K562 (cell line): ENCODE data around the gene CAAP1. TPM values are rescaled to one million over a fixed set of nuclear protein-coding genes. Genes with fewer than 3 reads are reported as not detected.

ENCODE experiments used
- ATAC-seq: fragments of 200-7000 bp; cut with Tn5 transposase; 3 replicates; pipeline ENCODE4 v1.9.1; 2020; ENCODE audit warnings: moderate library complexity
- BruUV-seq: library from RNA; stranded (reverse); fragments of 400-500 nt; replicated peaks from 2 replicates; lab custom pipeline; 2021; lab: Mats Ljungman, UMichigan
- CTCF ChIA-PET: fragments of 300-600 bp; formaldehyde crosslinking; extraction: SDS; loops from one replicate; lab custom pipeline; 2021; ENCODE audit warnings: low intra/inter-chr PET ratio; lab: Yijun Ruan, JAX
- POLR2A ChIA-PET: fragments of 300-600, 350-650 bp; sonication (Branson Sonifier 250); formaldehyde crosslinking; extraction: SDS; loops from one replicate; lab custom pipeline; 2021; ENCODE audit warnings: antibody characterized with exemption, inconsistent platforms; lab: Yijun Ruan, JAX
- DNase-seq, 4 experiments: peaks; one replicate each; pipeline versions ENCODE4 v3.0.0 to v3.0.0-alpha.2; 2011 to 2018; ENCODE audit warnings: low spot score in 3 of 4, mixed read lengths in 3 of 4; ENCODE audit errors: extremely low read depth in 1 of 4
- FAIRE-seq: peaks from 2 replicates; lab custom pipeline; 2011; peaks lifted over from hg19 to GRCh38; lab: Jason Lieb, UNC
- H2AFZ ChIP-seq: 2 replicates; pipeline ENCODE4 v1.6.0; 2011; ENCODE audit warnings: low read depth, low read length, control low read depth, inconsistent platforms
- H3K27ac ChIP-seq: fragments of 200-600 bp; 3 replicates; pipeline ENCODE4 v1.8.0; 2011; ENCODE audit warnings: low read depth, mild to moderate bottlenecking, control low read depth, inconsistent platforms, low read length, moderate library complexity, mixed read lengths; ENCODE audit errors: extremely low read depth
- H3K27me3 ChIP-seq, 2 experiments: fragments of 300-600 bp in 1 of 2; 2 replicates in 1 of 2; 3 replicates in 1 of 2; pipeline versions ENCODE4 v1.6.0 to v1.8.0; 2011; ENCODE audit warnings: inconsistent platforms in 2 of 2, low read length in 2 of 2, mild to moderate bottlenecking in 1 of 2, mixed read lengths in 1 of 2, moderate library complexity in 1 of 2; ENCODE audit not compliant: control insufficient read depth in 2 of 2, insufficient read depth in 2 of 2
- H3K36me3 ChIP-seq: fragments of 300-600 bp; 3 replicates; pipeline ENCODE4 v1.8.0; 2011; ENCODE audit warnings: mild to moderate bottlenecking, low read length, inconsistent platforms; ENCODE audit not compliant: control insufficient read depth, insufficient read depth
- H3K4me1 ChIP-seq, 2 experiments: fragments of 200-600 bp in 1 of 2; replicated peaks in 1 of 2; 2 replicates in 1 of 2; 3 replicates in 1 of 2; pipeline versions ENCODE4 v1.5.1 to v1.8.0; 2011; ENCODE audit warnings: inconsistent platforms in 2 of 2, low read length in 2 of 2, mild to moderate bottlenecking in 1 of 2, mixed read lengths in 1 of 2, moderate library complexity in 1 of 2; ENCODE audit not compliant: control insufficient read depth in 2 of 2, insufficient read depth in 2 of 2
- H3K4me2 ChIP-seq: 2 replicates; pipeline ENCODE4 v1.6.1; 2011; ENCODE audit warnings: low read length, control low read depth, inconsistent platforms, mixed read lengths; ENCODE audit not compliant: insufficient read depth
- H3K4me3 ChIP-seq: fragments of 200-600 bp; sonication (generic), shearing (Covaris generic); 2 replicates; pipeline ENCODE4 v1.5.1; 2016; ENCODE audit warnings: control low read depth, inconsistent platforms
- H3K79me2 ChIP-seq: fragments of 200-600 bp; 3 replicates; pipeline ENCODE4 v1.8.0; 2011; ENCODE audit warnings: low read length, inconsistent platforms; ENCODE audit not compliant: control insufficient read depth, insufficient read depth
- H3K9ac ChIP-seq, 2 experiments: 2 replicates each; pipeline versions ENCODE4 v1.6.0 to v1.6.1; 2011; ENCODE audit warnings: low read depth in 2 of 2, low read length in 2 of 2, control low read depth in 1 of 2, inconsistent platforms in 1 of 2, mild to moderate bottlenecking in 1 of 2, mixed read lengths in 1 of 2; ENCODE audit not compliant: insufficient read depth in 1 of 2
- H3K9me1 ChIP-seq: one replicate; pipeline ENCODE4 v1.6.0; 2011; ENCODE audit warnings: inconsistent platforms, mild to moderate bottlenecking, low read length, moderate library complexity; ENCODE audit not compliant: control insufficient read depth, insufficient read depth
- H3K9me3 ChIP-seq: replicated peaks from 2 replicates; pipeline ENCODE4 v1.5.1; 2011; ENCODE audit warnings: low read depth, low read length, inconsistent platforms; ENCODE audit not compliant: control insufficient read depth, insufficient read depth
- H4K20me1 ChIP-seq: replicated peaks from 2 replicates; pipeline ENCODE4 v1.6.1; 2011; ENCODE audit warnings: low read length, inconsistent platforms, mixed read lengths; ENCODE audit not compliant: control insufficient read depth, insufficient read depth
- DMBX1 ChIP-seq: fragments of 250-450 bp; sonication (Bioruptor Pico); IDR thresholded peaks from 2 replicates; pipeline ENCODE4 v1.8.0; 2022; ENCODE audit warnings: inconsistent platforms, mild to moderate bottlenecking, moderate library complexity, borderline replicate concordance
- FOXK2 ChIP-seq, 2 experiments: fragments of 450-650 bp; IDR thresholded peaks in 1 of 2; conservative IDR thresholded peaks in 1 of 2; 2 replicates each; pipeline ENCODE4 v1.6.1; 2016; ENCODE audit warnings: low read depth in 2 of 2, mild to moderate bottlenecking in 1 of 2
- NCOA1 ChIP-seq: fragments of 450-650 bp; IDR thresholded peaks from 2 replicates; pipeline ENCODE4 v1.6.1; 2016; ENCODE audit warnings: low read depth
- NKRF ChIP-seq: fragments of 450-650 bp; IDR thresholded peaks from 2 replicates; pipeline ENCODE4 v1.6.1; 2016; ENCODE audit warnings: borderline replicate concordance
- TCF7 ChIP-seq: sonication (generic); IDR thresholded peaks from 2 replicates; pipeline ENCODE4 v1.6.1; 2016; ENCODE audit warnings: antibody characterized with exemption, borderline replicate concordance
- WGBS: fragments of 100-300 bp; shearing (Covaris generic); methylation state at CpG from one replicate; pipeline ENCODE4 v1.1.6; 2016; ENCODE audit warnings: low coverage, mixed read lengths; ENCODE audit not compliant: insufficient coverage; ENCODE audit errors: missing lambda C conversion rate; 5-methylcytosine and 5-hydroxymethylcytosine counted together
- in situ Hi-C: fragments of 300-500 bp; cut with MboI; formaldehyde crosslinking; loops from 4 replicates; pipeline ENCODE4 v1.15.0; 2018; ENCODE audit warnings: inconsistent platforms, mixed read lengths
- intact Hi-C: fragments of 100-400 bp; cut with micrococcal nuclease; formaldehyde crosslinking; loops from 2 replicates; pipeline ENCODE4 v1.14.2; 2022
- polyA plus RNA-seq, 8 experiments: library from polyadenylated mRNA; depleted of rRNA in 4 of 8; stranded (reverse) in 5 of 8; unstranded in 3 of 8; fragments of >200 nt; fragmentation: Nextera tagmentation in 2 of 8; fragmentation: Illumina TruSeq in 1 of 8; extraction: Ambion mirVana in 2 of 8; extraction: Trizol in 1 of 8; gene quantifications; 2 replicates each; pipeline versions ENCODE4 v1.2.1 to v1.2.3, GENCODE V29; 2011 to 2014; ENCODE audit warnings: inconsistent platforms in 1 of 8, missing spikeins in 1 of 8
- total RNA-seq, 7 experiments: library from RNA; depleted of rRNA in 6 of 7; stranded (reverse); fragments of >200 nt in 6 of 7; fragmentation: Illumina TruSeq in 2 of 7; extraction: Trizol in 2 of 7; gene quantifications; 2 replicates each; pipeline versions ENCODE4 v1.2.1 to v1.2.3, GENCODE V29; 2011 to 2021; ENCODE audit warnings: low replicate concordance in 1 of 7

CAAP1 gene
- total and polyA plus RNA-seq, 9 of the 15 experiments (the other 6 are each of a cell fraction or from before 2014, with no cell fraction given) = 8.9 to 17.4 (median 15.3) TPM

- H3K9ac ChIP-seq = no peak overlapping the region
- no peaks in the 10 kb centered on the region for H3K9me3 ChIP-seq
- no peak for TF ChIP-seq DMBX1
- TF ChIP-seq, all 486 proteins: peak for 0
- intact Hi-C loops = no loop called here
- Histone ChIP-seq H4K20me1 (no peaks in the 10 kb centered on the region), H3K4me2 (no peak overlapping the region), H3K4me3 (no peak overlapping the region), H3K27me3 (no peaks in the 10 kb centered on the region), H3K4me1 (no peaks in the 10 kb centered on the region), H3K36me3 (peaks cover 37% of the 10 kb centered on the region; the same call in 2 of the 3 replicates), H3K27ac (no peak overlapping the region), H3K9me1 (no peaks in the 10 kb centered on the region), H3K79me2 (no peaks in the 10 kb centered on the region), H2AFZ (no peak overlapping the region)
- BruUV-seq = no TSS peak
- ATAC-seq = no peak
- no peak for FAIRE-seq
- WGBS = 100% methylated on average over 1 of the region's 8 CpGs
- ChIA-PET CTCF (no interaction called here), POLR2A (interaction anchor here (1.1 kb wide), 1 partner anchor 21 kb away, joined by 4 read pairs; no protein-coding TSS in a partner anchor)
- in situ Hi-C loops = no loop called here
- DNase-seq = no peak
Measured at GRCh38 chr9:26928902-26929495, 36.4 kb upstream of the CAAP1 start.

GRCh38 chr9:26925609-26926008, 33.0 kb upstream of the CAAP1 start:
- in situ Hi-C loops = no loop called here
- CTCF ChIA-PET = no interaction called here
- DNase-seq = no peak
- Histone ChIP-seq H3K27me3 (no peaks in the 10 kb centered on the region), H3K79me2 (no peaks in the 10 kb centered on the region), H3K4me1 (no peaks in the 10 kb centered on the region), H4K20me1 (no peaks in the 10 kb centered on the region), H3K9ac (no peak overlapping the region), H3K36me3 (peaks cover 60% of the 10 kb centered on the region; the same call in 2 of the 3 replicates), H3K4me2 (no peak overlapping the region), H2AFZ (no peak overlapping the region), H3K9me3 (no peaks in the 10 kb centered on the region), H3K27ac (no peak overlapping the region), H3K9me1 (no peaks in the 10 kb centered on the region)
- POLR2A ChIA-PET = no interaction called here
- no peak for FAIRE-seq
- ATAC-seq = no peak
- TF ChIP-seq NKRF (no peak), FOXK2 (conservative IDR thresholded peaks at IDR 0.05 in 1 of 2, IDR thresholded peaks at IDR 0.05 in 1 of 2; ENCODE audit: low read depth in 2 of 2) (no peak), NCOA1 (no peak), TCF7 (no peak)
- TF ChIP-seq, all 486 proteins: peak for 0
- 88% methylated on average over 3 of the region's 4 CpGs for WGBS
- BruUV-seq = no TSS peak
- H3K4me3 ChIP-seq = no peak overlapping the region
- intact Hi-C loops = no loop called here
